ENCODE measurements around the gene ATF3. TPM values are rescaled to one million over a fixed set of nuclear protein-coding genes. Genes with fewer than 3 reads are reported as not detected.

Gene ATF3
- total and polyA plus RNA-seq, 8 donors, result 8.3 to 28.8 (median 20.4) TPM

GRCh38 chr1:212613440-212614335, 5.1 kb downstream of the ATF3 start:
- 92 to 95% methylated on average over 8 of the region's 8 CpGs for WGBS, 2 donors
- DNase-seq (no peak), ATAC-seq (no peak), FAIRE-seq (no peak)
- Histone ChIP-seq H3K9me3 (no peaks in the 10 kb centered on the region), H3K36me3 (peaks cover 0 to 36% (median 6%) of the 10 kb centered on the region in 3 donors), H3K27ac (no peak overlapping the region), H3K4me1 (peaks cover 0 to 15% (median 6%) of the 10 kb centered on the region in 3 donors), H3K4me3 (no peak overlapping the region), H3K27me3 (no peaks in the 10 kb centered on the region)
- TF ChIP-seq CTCF (IDR thresholded peaks at IDR 0.05), result no peak
- intact Hi-C loops (cut with DNase I), result no loop called here

- DNase-seq, result no peak
- H3K36me3 ChIP-seq, result peaks cover 3 to 45% (median 6%) of the 10 kb centered on the region in 3 donors
- TF ChIP-seq CTCF (IDR thresholded peaks at IDR 0.05), result no peak
- no peaks in the 10 kb centered on the region for H3K9me3 ChIP-seq
- FAIRE-seq, result no peak
- H3K27me3 ChIP-seq, result no peaks in the 10 kb centered on the region
- H3K27ac ChIP-seq, result no peak overlapping the region
- intact Hi-C loops (cut with DNase I), result no loop called here
- peaks cover 0 to 15% (median 6%) of the 10 kb centered on the region in 3 donors for H3K4me1 ChIP-seq
- ATAC-seq, result no peak
- WGBS, 2 donors, result 94 to 95% methylated on average over 5 of the region's 5 CpGs
- H3K4me3 ChIP-seq, result no peak overlapping the region
Measured at GRCh38 chr1:212614453-212615200, 6.1 kb downstream of the ATF3 start.

- TF ChIP-seq CTCF (IDR thresholded peaks at IDR 0.05), result no peak
- Histone ChIP-seq H3K9me3 (no peaks in the 10 kb centered on the region), H3K4me3 (no peak overlapping the region), H3K4me1 (peaks cover 0 to 10% (median 3%) of the 10 kb centered on the region in 3 donors), H3K27me3 (no peaks in the 10 kb centered on the region), H3K27ac (no peak overlapping the region), H3K36me3 (peaks cover 3 to 50% (median 8%) of the 10 kb centered on the region in 3 donors)
- WGBS, 2 donors, result 96 to 98% methylated on average over 9 of the region's 9 CpGs
- DNase-seq, result no peak
- FAIRE-seq, result no peak
- intact Hi-C loops (cut with DNase I), result no loop called here
- no peak for ATAC-seq
Measured at GRCh38 chr1:212615201-212615470, 6.6 kb downstream of the ATF3 start.

- WGBS, 2 donors, result 91 to 94% methylated on average over 8 of the region's 8 CpGs
- Histone ChIP-seq H3K9me3 (no peaks in the 10 kb centered on the region), H3K36me3 (peaks cover 3 to 54% (median 10%) of the 10 kb centered on the region in 3 donors), H3K4me1 (no peaks in the 10 kb centered on the region), H3K4me3 (no peak overlapping the region), H3K27me3 (no peaks in the 10 kb centered on the region), H3K27ac (no peak overlapping the region)
- intact Hi-C loops (cut with DNase I), result no loop called here
- FAIRE-seq (no peak), ATAC-seq (no peak), DNase-seq (no peak)
- no peak for TF ChIP-seq CTCF (IDR thresholded peaks at IDR 0.05)
Measured at GRCh38 chr1:212618466-212619210, 10.1 kb downstream of the ATF3 start.

All from pancreas (tissue), 10 donors.